Liver (tissue), 9 donors: ENCODE measurements around the gene USP24. TPM values are rescaled to one million over a fixed set of nuclear protein-coding genes. Genes with fewer than 3 reads are reported as not detected.
A peak's percentile ranks its signal among the peaks of the same experiment; 100 is the strongest.

ENCODE experiments used
- DNase-seq: peaks from one replicate; pipeline ENCODE4 v3.0.0-alpha.2; 2017; ENCODE audit warnings: low spot score
- H3K27ac ChIP-seq, 2 donors: one replicate each; pipeline ENCODE4 v1.7.0; 2013; ENCODE audit warnings: inconsistent platforms in 2 of 2, low read length in 2 of 2, control low read depth in 1 of 2, low read depth in 1 of 2, mild to moderate bottlenecking in 1 of 2
- H3K27me3 ChIP-seq, 4 donors: one replicate each; pipeline versions ENCODE4 v1.6.1 to v1.7.0; 2013; ENCODE audit warnings: low read length in 3 of 4, inconsistent platforms in 1 of 4, mild to moderate bottlenecking in 1 of 4, moderate library complexity in 1 of 4; ENCODE audit not compliant: control insufficient read depth in 4 of 4, insufficient read depth in 4 of 4
- H3K36me3 ChIP-seq, 4 donors: one replicate each; pipeline versions ENCODE4 v1.6.1 to v1.7.0; 2013; ENCODE audit warnings: low read length in 3 of 4, mild to moderate bottlenecking in 3 of 4, low read depth in 1 of 4, moderate library complexity in 1 of 4; ENCODE audit not compliant: control insufficient read depth in 4 of 4, insufficient read depth in 3 of 4
- H3K4me1 ChIP-seq, 4 donors: one replicate each; pipeline versions ENCODE4 v1.6.1 to v1.7.0; 2013; ENCODE audit warnings: low read length in 3 of 4, mild to moderate bottlenecking in 3 of 4, moderate library complexity in 1 of 4; ENCODE audit not compliant: control insufficient read depth in 4 of 4, insufficient read depth in 4 of 4
- H3K4me3 ChIP-seq, 3 donors: one replicate each; pipeline versions ENCODE4 v1.6.1 to v1.7.0; 2013; ENCODE audit warnings: low read length in 3 of 3, control low read depth in 1 of 3, low read depth in 1 of 3, mild to moderate bottlenecking in 1 of 3
- H3K9ac ChIP-seq, 2 donors: one replicate each; pipeline ENCODE4 v1.7.0; 2013; ENCODE audit warnings: low read length in 2 of 2, mild to moderate bottlenecking in 2 of 2, moderate library complexity in 2 of 2, control low read depth in 1 of 2, low read depth in 1 of 2
- H3K9me3 ChIP-seq, 4 donors: one replicate each; pipeline versions ENCODE4 v1.6.1 to v1.7.0; 2013; ENCODE audit warnings: low read length in 3 of 4; ENCODE audit not compliant: control insufficient read depth in 4 of 4
- ATF3 ChIP-seq: IDR thresholded peaks from 2 replicates; pipeline ENCODE4 v1.6.1; 2016; ENCODE audit warnings: antibody characterized with exemption
- CTCF ChIP-seq: fragments of 150-350 bp; IDR thresholded peaks from 2 replicates; pipeline ENCODE4 v1.5.1; 2017; ENCODE audit warnings: improper control_type of control experiment, low read depth, low read length; ENCODE audit not compliant: missing input control
- EGR1 ChIP-seq, 2 donors: IDR thresholded peaks; 2 replicates each; pipeline ENCODE4 v1.6.1; 2016 to 2018; ENCODE audit warnings: antibody characterized with exemption in 2 of 2, low read depth in 2 of 2
- FOXA1 ChIP-seq: IDR thresholded peaks from 2 replicates; pipeline ENCODE4 v1.6.1; 2016; ENCODE audit warnings: antibody characterized with exemption
- GABPA ChIP-seq, 2 donors: IDR thresholded peaks in 1 of 2; conservative IDR thresholded peaks in 1 of 2; 2 replicates each; pipeline ENCODE4 v1.6.1; 2016; ENCODE audit warnings: antibody characterized with exemption in 2 of 2, mild to moderate bottlenecking in 1 of 2, moderate library complexity in 1 of 2
- HNF4G ChIP-seq: IDR thresholded peaks from 2 replicates; pipeline ENCODE4 v1.6.1; 2016; ENCODE audit warnings: antibody characterized with exemption
- JUND ChIP-seq, 2 donors: IDR thresholded peaks; 2 replicates each; pipeline ENCODE4 v1.6.1; 2016; ENCODE audit warnings: antibody characterized with exemption in 2 of 2
- MAX ChIP-seq: IDR thresholded peaks from 2 replicates; pipeline ENCODE4 v1.6.1; 2016; ENCODE audit warnings: antibody characterized with exemption
- NR2F2 ChIP-seq: IDR thresholded peaks from 2 replicates; pipeline ENCODE4 v1.6.1; 2016; ENCODE audit warnings: antibody characterized with exemption
- RAD21 ChIP-seq, 2 donors: IDR thresholded peaks; 2 replicates each; pipeline ENCODE4 v1.6.1; 2016; ENCODE audit warnings: antibody characterized with exemption in 2 of 2, mild to moderate bottlenecking in 2 of 2
- SP1 ChIP-seq: IDR thresholded peaks from 2 replicates; pipeline ENCODE4 v1.6.1; 2018; ENCODE audit warnings: antibody characterized with exemption, mild to moderate bottlenecking
- TAF1 ChIP-seq: conservative IDR thresholded peaks from 2 replicates; pipeline ENCODE4 v1.6.1; 2016; ENCODE audit warnings: antibody characterized with exemption, mild to moderate bottlenecking
- YY1 ChIP-seq: IDR thresholded peaks from 2 replicates; pipeline ENCODE4 v1.6.1; 2016; ENCODE audit warnings: antibody characterized with exemption, mild to moderate bottlenecking
- ZBTB33 ChIP-seq: IDR thresholded peaks from 2 replicates; pipeline ENCODE4 v1.6.1; 2016; ENCODE audit warnings: antibody characterized with exemption
- WGBS: extraction: QIAGEN DNeasy Blood & Tissue Kit; methylation state at CpG from one replicate; pipeline ENCODE4 v1.1.7; 2013; 5-methylcytosine and 5-hydroxymethylcytosine counted together
- polyA plus RNA-seq, 2 donors: library from polyadenylated mRNA; stranded (reverse) in 1 of 2; unstranded in 1 of 2; fragments of 200-250 nt in 1 of 2; fragments of >200 nt in 1 of 2; fragmentation: Nextera tagmentation in 1 of 2; extraction: Ambion mirVana in 1 of 2; gene quantifications; one replicate each; pipeline versions ENCODE4 v1.2.1 to v1.2.3, GENCODE V29; 2013 to 2015
- total RNA-seq, 2 donors: library from RNA; depleted of rRNA; stranded (reverse); fragments of >200 nt; gene quantifications; one replicate each; pipeline ENCODE4 v1.2.3, GENCODE V29; 2014
- TF ChIP-seq, protein P1 (sequence below): IDR thresholded peaks from 2 replicates; pipeline ENCODE4 v1.6.1; 2016; ENCODE audit warnings: antibody characterized with exemption, mild to moderate bottlenecking
- donor health status: healthy.
- donor health status: healthy.
- donor health status: healthy.
- donor health status: healthy.
- donor health status: healthy.

Gene USP24
- total RNA-seq (10 to 100 TPM; 33.6 to 75.8 TPM), polyA plus RNA-seq (1 to 10 TPM; 7.0 TPM)

- DNase-seq = peak; percentile 82
- Histone ChIP-seq H3K9me3 (no peaks in the 10 kb centered on the region), H3K27me3 (no peaks in the 10 kb centered on the region), H3K9ac (peak within 1 kb of the TSS; percentile 65 to 82), H3K4me1 (peaks cover 11 to 42% (median 31%) of the 10 kb centered on the region in 4 donors), H3K4me3 (peak within 1 kb of the TSS; percentile 85 to 96 (median 91)), H3K36me3 (no peaks in the 10 kb centered on the region), H3K27ac (peak within 1 kb of the TSS; percentile 84 to 92)
- no peak for TF ChIP-seq ATF3
- TF ChIP-seq YY1 = peak; percentile 77
- TF ChIP-seq NR2F2 = peak; percentile 11
- no peak for TF ChIP-seq EGR1 (IDR thresholded peaks at IDR 0.05; ENCODE audit: low read depth in 2 of 2)
- no peak for TF ChIP-seq JUND (IDR thresholded peaks at IDR 0.05)
- TF ChIP-seq GABPA (IDR thresholded peaks at IDR 0.05 in 1 of 2, conservative IDR thresholded peaks at IDR 0.05 in 1 of 2) = peak in 1 of 2 donors; percentile 55
- under 1% methylated on average over 96 of the region's 96 CpGs for WGBS
Observed at GRCh38 chr1:55215194-55216021, at the start of gene USP24. TSS of gene USP24 (minus strand) at chr1:55215364. CDS start at chr1:55215113, 251 bp downstream.

GRCh38 chr1:55262822-55263221 is 47.7 kb upstream of the USP24 start:
- no peak overlapping the region for H3K27ac ChIP-seq
- no peaks in the 10 kb centered on the region for H3K4me1 ChIP-seq
- H3K27me3 ChIP-seq = no peaks in the 10 kb centered on the region
- DNase-seq = no peak
- H3K4me3 ChIP-seq = no peak overlapping the region
- peaks cover 0 to 2% (median 0%) of the 10 kb centered on the region in 4 donors for H3K9me3 ChIP-seq
- H3K36me3 ChIP-seq = no peaks in the 10 kb centered on the region
- no peak overlapping the region for H3K9ac ChIP-seq
- TF ChIP-seq MAX (no peak), YY1 (no peak), NR2F2 (no peak), GABPA (IDR thresholded peaks at IDR 0.05 in 1 of 2, conservative IDR thresholded peaks at IDR 0.05 in 1 of 2) (no peak), TAF1 (no peak), EGR1 (IDR thresholded peaks at IDR 0.05; ENCODE audit: low read depth in 2 of 2) (no peak), HNF4G (no peak), ATF3 (no peak), SP1 (no peak), RAD21 (IDR thresholded peaks at IDR 0.05) (no peak), FOXA1 (no peak), JUND (IDR thresholded peaks at IDR 0.05) (no peak), CTCF (no peak), ZBTB33 (no peak)
- TF ChIP-seq, protein P1, sequence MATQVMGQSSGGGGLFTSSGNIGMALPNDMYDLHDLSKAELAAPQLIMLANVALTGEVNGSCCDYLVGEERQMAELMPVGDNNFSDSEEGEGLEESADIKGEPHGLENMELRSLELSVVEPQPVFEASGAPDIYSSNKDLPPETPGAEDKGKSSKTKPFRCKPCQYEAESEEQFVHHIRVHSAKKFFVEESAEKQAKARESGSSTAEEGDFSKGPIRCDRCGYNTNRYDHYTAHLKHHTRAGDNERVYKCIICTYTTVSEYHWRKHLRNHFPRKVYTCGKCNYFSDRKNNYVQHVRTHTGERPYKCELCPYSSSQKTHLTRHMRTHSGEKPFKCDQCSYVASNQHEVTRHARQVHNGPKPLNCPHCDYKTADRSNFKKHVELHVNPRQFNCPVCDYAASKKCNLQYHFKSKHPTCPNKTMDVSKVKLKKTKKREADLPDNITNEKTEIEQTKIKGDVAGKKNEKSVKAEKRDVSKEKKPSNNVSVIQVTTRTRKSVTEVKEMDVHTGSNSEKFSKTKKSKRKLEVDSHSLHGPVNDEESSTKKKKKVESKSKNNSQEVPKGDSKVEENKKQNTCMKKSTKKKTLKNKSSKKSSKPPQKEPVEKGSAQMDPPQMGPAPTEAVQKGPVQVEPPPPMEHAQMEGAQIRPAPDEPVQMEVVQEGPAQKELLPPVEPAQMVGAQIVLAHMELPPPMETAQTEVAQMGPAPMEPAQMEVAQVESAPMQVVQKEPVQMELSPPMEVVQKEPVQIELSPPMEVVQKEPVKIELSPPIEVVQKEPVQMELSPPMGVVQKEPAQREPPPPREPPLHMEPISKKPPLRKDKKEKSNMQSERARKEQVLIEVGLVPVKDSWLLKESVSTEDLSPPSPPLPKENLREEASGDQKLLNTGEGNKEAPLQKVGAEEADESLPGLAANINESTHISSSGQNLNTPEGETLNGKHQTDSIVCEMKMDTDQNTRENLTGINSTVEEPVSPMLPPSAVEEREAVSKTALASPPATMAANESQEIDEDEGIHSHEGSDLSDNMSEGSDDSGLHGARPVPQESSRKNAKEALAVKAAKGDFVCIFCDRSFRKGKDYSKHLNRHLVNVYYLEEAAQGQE = no peak
- WGBS = 87% methylated on average over 1 of the region's 1 CpG
